ENCODE data around the gene PCF11.

PCF11 gene

GRCh38 chr11:83152264-83152663 is 4.7 kb upstream of the PCF11 start:
- no peak for DNase-seq

- DNase-seq: no peak
These were observed 3.2 kb upstream of the PCF11 start for GRCh38 chr11:83153764-83154163.

- peak; percentile 100 for DNase-seq
These were observed 561 bp upstream of the PCF11 start for GRCh38 chr11:83156144-83156995.

GRCh38 chr11:83157594-83158356 is 844 bp downstream of the PCF11 start:
- DNase-seq: peak; percentile 60

- no peak for DNase-seq
These were observed 1.4 kb downstream of the PCF11 start for GRCh38 chr11:83158357-83158786.

GRCh38 chr11:83158965-83159901 is 2.3 kb downstream of the PCF11 start:
- no peak for DNase-seq

GRCh38 chr11:83159902-83160865 is 3.3 kb downstream of the PCF11 start:
- DNase-seq: no peak

GRCh38 chr11:83161610-83162199 is 4.8 kb downstream of the PCF11 start:
- DNase-seq: no peak

GRCh38 chr11:83162377-83162776 is 5.4 kb downstream of the PCF11 start:
- no peak for DNase-seq

- DNase-seq: no peak
These were observed 9.4 kb downstream of the PCF11 start for GRCh38 chr11:83166193-83166866.

GRCh38 chr11:83168756-83169155 is 11.8 kb downstream of the PCF11 start:
- no peak for DNase-seq

GRCh38 chr11:83170865-83171264 is 13.9 kb downstream of the PCF11 start:
- DNase-seq: no peak

GRCh38 chr11:83172551-83172950 is 15.6 kb downstream of the PCF11 start:
- no peak for DNase-seq

- DNase-seq: no peak
These were observed 17.1 kb downstream of the PCF11 start for GRCh38 chr11:83174008-83174407.

- DNase-seq: no peak
These were observed 18.9 kb downstream of the PCF11 start for GRCh38 chr11:83175815-83176214.

GRCh38 chr11:83181815-83182214 is 24.9 kb downstream of the PCF11 start:
- DNase-seq: peak; percentile 32

GRCh38 chr11:83185767-83186166 is 28.8 kb downstream of the PCF11 start:
- DNase-seq: no peak

GRCh38 chr11:83187465-83187864 is 30.5 kb downstream of the PCF11 start:
- DNase-seq: no peak

GRCh38 chr11:83191491-83191890 is 34.6 kb downstream of the PCF11 start:
- DNase-seq: no peak

GRCh38 chr11:83191986-83192385 is 35.1 kb downstream of the PCF11 start:
- no peak for DNase-seq

Data from DMS79 treated with DMSO at 0.1 percent for 48 hours (cell line).